ENCODE data around the gene SAFB2.

DNA sequence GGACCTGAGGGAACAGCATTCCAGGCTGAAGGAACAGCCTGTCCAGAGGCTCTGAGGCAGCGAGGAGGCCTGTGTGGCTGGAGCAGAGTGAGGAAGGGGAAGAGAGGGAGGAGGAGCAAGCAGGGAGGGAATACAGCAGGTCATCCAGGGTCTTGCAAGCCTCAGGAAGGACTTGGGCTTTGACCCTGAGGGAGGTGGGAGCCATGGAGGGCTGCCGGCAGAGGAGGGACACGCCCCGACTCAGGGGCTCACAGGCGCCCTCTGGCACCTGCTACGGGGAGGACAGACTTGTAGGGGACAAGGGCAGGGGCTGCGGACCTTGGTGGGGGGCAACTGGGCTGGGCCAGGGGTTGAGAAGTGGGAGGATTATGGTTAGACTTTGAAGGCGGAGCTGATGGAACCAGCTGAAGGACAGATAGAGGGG, 59.6 kb downstream of the SAFB2 start:
- TF ChIP-seq, protein P1, sequence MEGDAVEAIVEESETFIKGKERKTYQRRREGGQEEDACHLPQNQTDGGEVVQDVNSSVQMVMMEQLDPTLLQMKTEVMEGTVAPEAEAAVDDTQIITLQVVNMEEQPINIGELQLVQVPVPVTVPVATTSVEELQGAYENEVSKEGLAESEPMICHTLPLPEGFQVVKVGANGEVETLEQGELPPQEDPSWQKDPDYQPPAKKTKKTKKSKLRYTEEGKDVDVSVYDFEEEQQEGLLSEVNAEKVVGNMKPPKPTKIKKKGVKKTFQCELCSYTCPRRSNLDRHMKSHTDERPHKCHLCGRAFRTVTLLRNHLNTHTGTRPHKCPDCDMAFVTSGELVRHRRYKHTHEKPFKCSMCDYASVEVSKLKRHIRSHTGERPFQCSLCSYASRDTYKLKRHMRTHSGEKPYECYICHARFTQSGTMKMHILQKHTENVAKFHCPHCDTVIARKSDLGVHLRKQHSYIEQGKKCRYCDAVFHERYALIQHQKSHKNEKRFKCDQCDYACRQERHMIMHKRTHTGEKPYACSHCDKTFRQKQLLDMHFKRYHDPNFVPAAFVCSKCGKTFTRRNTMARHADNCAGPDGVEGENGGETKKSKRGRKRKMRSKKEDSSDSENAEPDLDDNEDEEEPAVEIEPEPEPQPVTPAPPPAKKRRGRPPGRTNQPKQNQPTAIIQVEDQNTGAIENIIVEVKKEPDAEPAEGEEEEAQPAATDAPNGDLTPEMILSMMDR (IDR thresholded peaks at IDR 0.05 in 4 of 5, conservative IDR thresholded peaks at IDR 0.05 in 1 of 5) = no peak
- TF ChIP-seq POLR2A (IDR thresholded peaks at IDR 0.05) = no peak
